Ishikawa (cell line): ENCODE data around the gene KDM8.

ENCODE experiments used
- CEBPB ChIP-seq: IDR thresholded peaks from 2 replicates; pipeline ENCODE4 v1.6.1; 2012
- CREB1 ChIP-seq: IDR thresholded peaks from 2 replicates; pipeline ENCODE4 v1.6.1; 2012; ENCODE audit warnings: low read depth
- EGR1 ChIP-seq: IDR thresholded peaks from 2 replicates; pipeline ENCODE4 v1.6.1; 2012
- EP300 ChIP-seq: IDR thresholded peaks from 2 replicates; pipeline ENCODE4 v1.6.1; 2012; ENCODE audit warnings: borderline replicate concordance
- RAD21 ChIP-seq: IDR thresholded peaks from 2 replicates; pipeline ENCODE4 v1.6.1; 2012; ENCODE audit warnings: low read depth
- REST ChIP-seq: IDR thresholded peaks from 2 replicates; pipeline ENCODE4 v1.6.1; 2012; ENCODE audit warnings: low read depth, mild to moderate bottlenecking
- TAF1 ChIP-seq: IDR thresholded peaks from 2 replicates; pipeline ENCODE4 v1.6.1; 2012; ENCODE audit warnings: low read depth, mild to moderate bottlenecking
- YY1 ChIP-seq: IDR thresholded peaks from 2 replicates; pipeline ENCODE4 v1.6.1; 2012; ENCODE audit warnings: low read depth
- ZBTB7A ChIP-seq: IDR thresholded peaks from 2 replicates; pipeline ENCODE4 v1.6.1; 2012; ENCODE audit warnings: low read depth

- TF ChIP-seq ZBTB7A (no peak), EGR1 (no peak), CREB1 (no peak), RAD21 (no peak), YY1 (no peak), EP300 (no peak), REST (no peak), TAF1 (no peak), CEBPB (no peak)
Measured at GRCh38 chr16:27232901-27233625, 29.7 kb downstream of the KDM8 start.
